Stimulated activated effector memory CD8-positive, alpha-beta T cell treated with anti-CD3 and anti-CD28 coated beads, Interleukin-12 subunit alpha, Interleukin-12 subunit beta, amount 100 ng/mL, for 72 hours (primary cell): ENCODE results near the gene PLBD1.

Source experiments
- ATAC-seq: fragments of 150-1000 bp; cut with Tn5 transposase; 2 replicates; pipeline ENCODE4 v1.10.0; 2021
- DNase-seq, 2 donors: peaks; one replicate each; pipeline ENCODE4 v3.0.0; 2021 to 2022; ENCODE audit warnings: low spot score in 2 of 2
- H3K27ac Mint-ChIP-seq: one replicate; pipeline ENCODE4 v1.8.0; 2022; ENCODE audit warnings: mild to moderate bottlenecking, mixed read lengths
- H3K36me3 Mint-ChIP-seq: one replicate; pipeline ENCODE4 v1.8.0; 2022; ENCODE audit warnings: mild to moderate bottlenecking, mixed read lengths
- H3K4me1 Mint-ChIP-seq: one replicate; pipeline ENCODE4 v1.8.0; 2022; ENCODE audit warnings: mixed read lengths
- H3K4me3 Mint-ChIP-seq: one replicate; pipeline ENCODE4 v1.8.0; 2022; ENCODE audit warnings: mild to moderate bottlenecking, mixed read lengths
- H3K9me3 Mint-ChIP-seq: one replicate; pipeline ENCODE4 v1.8.0; 2022; ENCODE audit warnings: mixed read lengths

Gene PLBD1

GRCh38 chr12:14567351-14568162 is at the start of gene PLBD1:
TSS of gene PLBD1 (minus strand) at chr12:14567883. CDS start at chr12:14567696, 187 bp downstream.
- ATAC-seq (peak; percentile 68), DNase-seq (peak in 1 of 2 donors; percentile 3)
- no peaks in the 10 kb centered on the region for H3K4me1 Mint-ChIP-seq
- H3K27ac Mint-ChIP-seq: no peak within 1 kb of the TSS
- H3K9me3 Mint-ChIP-seq: no peaks in the 10 kb centered on the region
- no peak within 1 kb of the TSS for H3K4me3 Mint-ChIP-seq
- H3K36me3 Mint-ChIP-seq: no peaks in the 10 kb centered on the region

DNA sequence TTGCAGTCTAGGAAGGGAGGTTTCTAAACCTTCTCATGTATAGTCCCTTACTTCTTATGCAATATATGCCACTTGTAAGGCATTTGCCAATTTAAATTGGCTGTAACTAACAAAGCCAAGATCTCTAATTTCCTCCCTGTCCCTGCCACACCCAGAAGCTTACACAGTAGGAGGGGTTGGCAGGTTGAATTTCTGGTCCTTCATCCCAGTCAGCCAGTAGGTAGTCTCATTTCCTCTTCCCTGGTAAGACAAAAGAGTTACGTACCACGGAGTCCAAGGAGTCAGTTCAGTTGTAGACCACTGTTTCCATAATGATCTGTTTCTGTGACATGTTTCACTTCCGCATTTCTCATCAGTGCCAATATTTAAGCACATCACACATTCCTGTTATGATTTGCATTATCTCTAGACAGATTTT is 47.0 kb upstream of the PLBD1 start:
- ATAC-seq (no peak), DNase-seq (no peak)
- Mint-ChIP-seq H3K27ac (no peak overlapping the region), H3K4me1 (no peaks in the 10 kb centered on the region), H3K9me3 (peaks cover 5% of the 10 kb centered on the region), H3K4me3 (no peak overlapping the region), H3K36me3 (no peaks in the 10 kb centered on the region)

DNA sequence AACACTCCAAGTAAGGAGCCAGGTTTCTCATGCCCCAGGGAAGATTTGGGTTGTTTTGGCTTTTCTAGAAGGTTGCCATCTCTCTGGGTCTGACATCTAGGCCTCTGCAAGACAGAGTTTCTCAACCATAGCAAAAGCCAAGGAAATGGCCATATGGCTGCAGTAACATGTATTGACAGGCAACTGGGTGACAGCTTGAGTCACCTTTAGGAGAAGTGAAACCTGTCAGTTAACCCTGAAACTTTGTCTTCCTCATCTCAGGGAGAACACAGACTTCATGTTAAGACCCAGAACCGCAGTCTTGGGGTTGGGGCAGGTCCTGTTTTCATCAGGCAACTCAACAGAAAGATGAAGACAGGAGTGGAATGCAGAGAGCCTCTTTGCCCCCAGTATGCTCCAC is 46.0 kb upstream of the PLBD1 start:
- no peaks in the 10 kb centered on the region for H3K4me1 Mint-ChIP-seq
- no peak for DNase-seq
- H3K4me3 Mint-ChIP-seq: no peak overlapping the region
- H3K9me3 Mint-ChIP-seq: peaks cover 10% of the 10 kb centered on the region
- H3K27ac Mint-ChIP-seq: no peak overlapping the region
- peak; percentile 45 for ATAC-seq
- H3K36me3 Mint-ChIP-seq: no peaks in the 10 kb centered on the region

- Mint-ChIP-seq H3K4me1 (no peaks in the 10 kb centered on the region), H3K9me3 (peaks cover 16% of the 10 kb centered on the region), H3K4me3 (no peak overlapping the region), H3K27ac (no peak overlapping the region), H3K36me3 (no peaks in the 10 kb centered on the region)
- ATAC-seq (no peak), DNase-seq (no peak)
Observed at GRCh38 chr12:14612898-14613445, 45.3 kb upstream of the PLBD1 start.

GRCh38 chr12:14612250-14612649 is 44.6 kb upstream of the PLBD1 start:
- no peaks in the 10 kb centered on the region for H3K4me1 Mint-ChIP-seq
- ATAC-seq (no peak), DNase-seq (no peak)
- H3K36me3 Mint-ChIP-seq: no peaks in the 10 kb centered on the region
- H3K27ac Mint-ChIP-seq: no peak overlapping the region
- peaks cover 16% of the 10 kb centered on the region for H3K9me3 Mint-ChIP-seq
- no peak overlapping the region for H3K4me3 Mint-ChIP-seq

- peaks cover 16% of the 10 kb centered on the region for H3K9me3 Mint-ChIP-seq
- H3K4me3 Mint-ChIP-seq: no peak overlapping the region
- DNase-seq (no peak), ATAC-seq (no peak)
- H3K36me3 Mint-ChIP-seq: no peaks in the 10 kb centered on the region
- no peak overlapping the region for H3K27ac Mint-ChIP-seq
- no peaks in the 10 kb centered on the region for H3K4me1 Mint-ChIP-seq
Observed at GRCh38 chr12:14611640-14612203, 44.0 kb upstream of the PLBD1 start.

DNA sequence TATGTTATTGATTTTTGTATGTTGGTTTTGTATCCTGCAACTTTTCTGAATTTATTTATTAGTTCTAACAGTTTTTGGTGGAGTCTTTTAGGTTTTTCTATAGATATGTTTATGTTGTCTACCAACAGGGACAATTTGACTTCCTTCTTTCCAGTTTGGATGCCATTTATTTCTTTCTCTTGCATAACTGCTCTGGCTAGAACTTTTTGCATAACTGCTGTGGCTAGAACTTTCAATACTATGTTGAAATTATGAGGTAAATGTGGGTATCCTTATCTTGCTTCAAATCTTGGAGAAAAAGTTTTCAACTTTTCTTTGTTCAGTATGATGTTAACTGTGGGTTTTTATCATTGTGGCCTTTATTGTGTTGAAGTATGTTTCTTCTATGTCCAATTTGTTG is 39.9 kb upstream of the PLBD1 start:
- Mint-ChIP-seq H3K4me3 (no peak overlapping the region), H3K4me1 (no peaks in the 10 kb centered on the region), H3K9me3 (peaks cover 40% of the 10 kb centered on the region), H3K27ac (no peak overlapping the region), H3K36me3 (no peaks in the 10 kb centered on the region)
- ATAC-seq (no peak), DNase-seq (no peak)

DNA sequence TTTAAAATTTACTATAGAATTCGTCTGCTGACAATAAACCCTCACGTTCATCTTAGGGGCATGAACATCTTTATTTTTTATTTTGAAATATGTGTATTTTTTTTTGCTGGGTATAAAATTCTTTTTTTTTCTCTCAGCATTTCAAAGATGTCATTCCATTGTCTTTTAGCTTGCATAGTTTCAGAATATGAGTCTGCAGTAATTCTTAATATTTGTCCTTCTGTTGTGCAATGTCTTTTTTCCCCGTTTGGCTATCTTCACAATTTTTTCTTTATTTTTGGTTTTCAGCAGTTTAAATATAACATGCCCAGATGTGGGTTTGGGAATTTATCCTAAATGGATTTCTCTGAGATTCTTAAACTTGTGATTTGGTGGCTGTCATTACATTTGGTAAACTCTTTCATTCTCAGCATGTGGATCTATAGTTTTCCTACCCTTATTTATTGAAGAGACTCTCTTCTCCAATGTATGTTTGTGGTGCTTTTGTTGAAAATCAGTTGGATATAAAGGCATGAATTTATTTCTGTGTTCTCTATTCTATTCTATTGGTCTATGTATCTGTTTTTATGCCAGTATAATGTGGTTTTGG is 37.8 kb upstream of the PLBD1 start:
- Mint-ChIP-seq H3K36me3 (no peaks in the 10 kb centered on the region), H3K4me3 (no peak overlapping the region), H3K9me3 (peaks cover 35% of the 10 kb centered on the region), H3K4me1 (no peaks in the 10 kb centered on the region), H3K27ac (no peak overlapping the region)
- DNase-seq (no peak), ATAC-seq (no peak)

DNA sequence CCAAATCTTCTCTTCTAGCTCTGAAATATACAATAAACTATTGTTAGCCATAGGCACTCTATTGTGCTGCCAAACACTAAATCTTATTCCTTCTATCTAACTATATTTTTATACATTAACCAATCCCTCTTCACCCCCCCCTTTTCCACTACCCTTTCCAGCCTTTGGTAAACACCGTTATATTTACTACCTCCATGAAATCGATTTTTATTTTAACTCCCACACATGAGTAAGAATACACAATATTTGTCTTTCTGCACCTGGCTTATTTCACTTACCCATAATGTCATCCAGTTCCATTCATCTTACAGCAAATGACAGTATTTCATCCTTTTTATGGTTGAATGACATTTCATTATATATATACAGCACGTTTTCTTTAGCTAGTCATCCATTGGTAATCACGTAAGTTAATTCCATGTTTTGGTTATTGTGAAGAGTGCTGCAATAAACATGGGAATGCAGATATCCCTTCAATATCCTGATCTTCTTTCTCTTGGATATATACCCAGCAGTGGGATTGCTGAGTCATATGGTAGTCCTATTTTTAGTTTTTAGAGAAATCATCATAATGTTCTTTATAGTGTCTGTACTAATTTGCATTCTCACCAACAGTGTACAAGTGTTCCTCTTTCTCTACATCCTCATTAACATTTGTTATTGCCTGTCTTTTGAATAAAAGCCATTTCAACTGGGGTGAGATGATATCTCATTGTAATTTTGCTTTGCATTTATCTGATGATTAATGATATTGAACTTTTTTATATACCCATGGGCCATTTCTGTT is 34.2 kb upstream of the PLBD1 start:
- no peak overlapping the region for H3K27ac Mint-ChIP-seq
- H3K36me3 Mint-ChIP-seq: no peaks in the 10 kb centered on the region
- peaks cover 33% of the 10 kb centered on the region for H3K9me3 Mint-ChIP-seq
- H3K4me3 Mint-ChIP-seq: no peak overlapping the region
- no peaks in the 10 kb centered on the region for H3K4me1 Mint-ChIP-seq
- DNase-seq (no peak), ATAC-seq (no peak)

DNA sequence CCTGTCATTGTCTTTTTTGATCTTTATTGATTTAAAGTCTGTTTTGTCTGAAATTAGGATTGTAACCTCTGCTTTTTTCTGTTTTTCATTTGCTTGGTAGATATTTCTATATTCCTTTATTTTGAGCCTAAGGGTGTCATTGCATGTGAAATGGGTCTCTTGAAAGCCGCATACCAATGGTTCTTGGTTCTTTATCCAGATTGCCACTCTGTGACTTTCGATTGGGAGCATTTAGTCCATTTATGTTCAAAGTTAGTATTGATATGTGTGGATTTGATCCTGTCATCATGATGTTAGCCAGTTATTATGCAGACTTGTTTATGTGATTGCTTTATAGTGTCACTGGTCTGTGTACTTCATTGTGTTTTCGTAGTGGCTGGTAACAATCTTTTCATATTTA is 29.8 kb upstream of the PLBD1 start:
- no peak for DNase-seq
- no peak overlapping the region for H3K4me3 Mint-ChIP-seq
- ATAC-seq: no peak
- no peak overlapping the region for H3K27ac Mint-ChIP-seq
- peaks cover 13% of the 10 kb centered on the region for H3K9me3 Mint-ChIP-seq
- no peaks in the 10 kb centered on the region for H3K4me1 Mint-ChIP-seq
- H3K36me3 Mint-ChIP-seq: no peaks in the 10 kb centered on the region

DNA sequence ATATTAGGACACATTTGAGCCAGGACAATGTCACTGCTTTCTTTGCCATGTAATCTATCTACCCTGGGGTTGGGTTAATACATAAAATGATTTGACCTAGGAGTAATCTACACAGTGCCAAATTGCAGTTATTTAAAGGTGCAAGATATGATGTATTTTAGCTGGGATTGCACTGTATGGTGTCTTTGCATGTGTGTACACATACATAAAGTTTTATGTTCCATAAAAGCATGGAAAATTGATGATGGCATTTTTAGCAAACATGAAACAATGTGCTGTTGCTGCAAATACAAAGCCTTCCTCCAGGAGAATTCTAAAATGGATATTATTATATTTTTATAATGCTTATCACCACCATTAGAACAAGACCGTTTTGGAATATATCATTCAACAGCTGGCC is 24.0 kb upstream of the PLBD1 start:
- H3K36me3 Mint-ChIP-seq: no peaks in the 10 kb centered on the region
- DNase-seq: no peak

DNA sequence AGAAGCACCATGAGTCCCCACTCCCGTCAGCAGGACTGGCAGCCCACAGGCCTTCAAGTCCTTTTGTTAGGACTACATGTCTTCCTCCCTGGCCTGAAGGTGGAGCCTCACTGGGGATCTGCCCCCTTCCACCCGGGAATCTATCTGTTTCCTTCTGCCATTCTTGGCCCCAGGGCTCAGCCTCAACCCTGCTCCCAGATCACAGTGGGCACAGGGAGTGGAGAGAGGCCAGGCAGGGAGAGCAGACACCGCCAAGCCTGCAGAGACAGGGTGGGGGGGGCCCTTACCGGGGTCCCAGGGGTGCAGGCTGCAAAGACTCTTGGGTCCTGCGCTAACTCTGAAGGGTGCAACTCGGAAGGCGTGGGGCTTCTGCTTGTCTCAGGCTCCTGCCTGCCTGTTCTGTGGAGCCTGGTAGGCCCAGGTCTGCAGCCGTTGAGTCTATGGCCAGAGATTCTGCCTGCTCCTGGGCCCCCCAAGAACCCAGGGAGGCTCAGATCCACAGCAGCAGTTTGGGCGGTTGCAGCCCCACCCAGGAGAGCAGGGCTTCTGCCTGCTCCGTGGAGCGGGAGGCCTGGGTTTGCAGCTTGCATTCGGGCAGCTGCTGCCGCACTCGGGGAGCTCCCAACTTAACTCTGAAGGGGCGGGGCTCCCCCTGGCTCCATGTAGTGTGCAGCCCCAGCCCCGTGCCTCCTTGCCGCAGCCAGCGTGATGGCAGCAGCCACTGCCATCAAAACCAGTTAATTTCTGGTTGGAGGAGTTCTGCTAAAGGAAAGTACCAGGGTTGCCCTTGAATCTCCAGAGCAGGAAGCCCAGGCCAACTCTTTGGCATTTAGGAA is 21.7 kb upstream of the PLBD1 start:
- Mint-ChIP-seq H3K9me3 (no peaks in the 10 kb centered on the region), H3K27ac (no peak overlapping the region), H3K4me1 (no peaks in the 10 kb centered on the region), H3K36me3 (no peaks in the 10 kb centered on the region), H3K4me3 (no peak overlapping the region)
- peak; percentile 21 for ATAC-seq
- DNase-seq: no peak

More for the DNA sequence above, 24.0 kb upstream of the PLBD1 start:
- H3K4me3 Mint-ChIP-seq: no peak overlapping the region
- H3K4me1 Mint-ChIP-seq: no peaks in the 10 kb centered on the region
- H3K9me3 Mint-ChIP-seq: peaks cover 3% of the 10 kb centered on the region
- no peak overlapping the region for H3K27ac Mint-ChIP-seq
- ATAC-seq: no peak

GRCh38 chr12:14588571-14588970 is 20.9 kb upstream of the PLBD1 start:
- no peak for DNase-seq
- Mint-ChIP-seq H3K36me3 (no peaks in the 10 kb centered on the region), H3K9me3 (no peaks in the 10 kb centered on the region), H3K27ac (no peak overlapping the region), H3K4me1 (no peaks in the 10 kb centered on the region), H3K4me3 (no peak overlapping the region)
- no peak for ATAC-seq

- Mint-ChIP-seq H3K9me3 (no peaks in the 10 kb centered on the region), H3K27ac (no peak overlapping the region), H3K4me3 (no peak overlapping the region), H3K36me3 (no peaks in the 10 kb centered on the region), H3K4me1 (peaks cover 23% of the 10 kb centered on the region)
- peak in 1 of 2 donors; percentile 25 for DNase-seq
- no peak for ATAC-seq
Observed at GRCh38 chr12:14578646-14579045, 11.0 kb upstream of the PLBD1 start.
